ENCODE data around the gene SKAP1.

- TF ChIP-seq EZH2 (IDR thresholded peaks at IDR 0.05; ENCODE audit: insufficient read depth, low read length) (no peak), CTCF (IDR thresholded peaks at IDR 0.05; ENCODE audit: insufficient read depth, low read depth, low read length) (no peak)
Observed at GRCh38 chr17:48258331-48258730, 171.7 kb downstream of the SKAP1 start.
